ENCODE data around the gene HECW1. TPM values are rescaled to one million over a fixed set of nuclear protein-coding genes. Genes with fewer than 3 reads are reported as not detected.

The HECW1 gene
- total RNA-seq, 3 donors from 2014 or later: 0.76 to 1.6 (median 1.2) TPM

DNA sequence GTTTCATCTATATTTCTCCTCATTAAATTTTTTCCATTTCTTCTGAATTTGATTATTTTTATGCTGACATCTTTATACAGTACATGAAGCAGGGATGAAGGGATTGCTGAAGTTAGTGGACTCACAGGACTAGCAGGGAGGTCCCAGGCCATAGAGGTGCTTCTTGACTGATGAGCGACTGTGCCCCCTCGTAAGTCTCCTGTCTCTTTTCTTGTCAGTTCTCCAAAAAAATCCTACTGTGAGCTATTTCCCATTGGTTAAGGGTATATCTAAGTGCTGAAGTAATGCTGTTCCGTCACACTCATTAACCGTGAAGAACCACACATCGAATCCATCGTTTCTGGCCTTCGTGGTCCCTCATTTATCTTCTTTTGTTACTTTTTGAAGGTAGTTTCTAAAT lies 27.7 kb downstream of the HECW1 start:
- TF ChIP-seq, protein P1, sequence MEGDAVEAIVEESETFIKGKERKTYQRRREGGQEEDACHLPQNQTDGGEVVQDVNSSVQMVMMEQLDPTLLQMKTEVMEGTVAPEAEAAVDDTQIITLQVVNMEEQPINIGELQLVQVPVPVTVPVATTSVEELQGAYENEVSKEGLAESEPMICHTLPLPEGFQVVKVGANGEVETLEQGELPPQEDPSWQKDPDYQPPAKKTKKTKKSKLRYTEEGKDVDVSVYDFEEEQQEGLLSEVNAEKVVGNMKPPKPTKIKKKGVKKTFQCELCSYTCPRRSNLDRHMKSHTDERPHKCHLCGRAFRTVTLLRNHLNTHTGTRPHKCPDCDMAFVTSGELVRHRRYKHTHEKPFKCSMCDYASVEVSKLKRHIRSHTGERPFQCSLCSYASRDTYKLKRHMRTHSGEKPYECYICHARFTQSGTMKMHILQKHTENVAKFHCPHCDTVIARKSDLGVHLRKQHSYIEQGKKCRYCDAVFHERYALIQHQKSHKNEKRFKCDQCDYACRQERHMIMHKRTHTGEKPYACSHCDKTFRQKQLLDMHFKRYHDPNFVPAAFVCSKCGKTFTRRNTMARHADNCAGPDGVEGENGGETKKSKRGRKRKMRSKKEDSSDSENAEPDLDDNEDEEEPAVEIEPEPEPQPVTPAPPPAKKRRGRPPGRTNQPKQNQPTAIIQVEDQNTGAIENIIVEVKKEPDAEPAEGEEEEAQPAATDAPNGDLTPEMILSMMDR (IDR thresholded peaks at IDR 0.05): no peak
- Histone ChIP-seq H3K4me3 (no peak overlapping the region), H3K9me3 (no peaks in the 10 kb centered on the region), H3K4me1 (ENCODE audit: low read depth) (no peaks in the 10 kb centered on the region), H3K36me3 (ENCODE audit: low read depth) (no peaks in the 10 kb centered on the region)
- ATAC-seq (no peak), DNase-seq (no peak)
- intact Hi-C loops (cut with DNase I, micrococcal nuclease): no loop called here

DNA sequence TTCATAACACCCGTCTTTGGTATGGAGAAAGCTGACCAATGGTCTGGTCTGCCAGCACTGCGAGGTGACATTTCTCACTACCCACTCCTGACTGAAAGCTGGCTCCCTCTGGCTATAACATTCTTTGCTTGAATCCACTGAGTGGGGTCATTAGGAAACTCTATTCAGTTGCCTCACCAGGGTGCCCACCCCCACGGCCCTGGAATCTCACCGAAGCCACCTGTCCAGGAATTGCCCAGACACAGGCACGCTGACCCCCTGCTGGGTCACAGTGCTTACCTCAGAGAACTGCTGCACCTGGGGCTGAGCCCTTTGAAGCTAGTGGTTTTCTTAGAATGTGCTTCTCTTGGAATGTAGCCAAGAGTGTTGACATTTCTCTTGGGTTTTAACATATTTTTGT lies 28.6 kb downstream of the HECW1 start:
- DNase-seq: no peak
- no peaks in the 10 kb centered on the region for H3K4me1 ChIP-seq (ENCODE audit: low read depth)
- intact Hi-C loops (cut with DNase I, micrococcal nuclease): no loop called here
- ATAC-seq: no peak
- no peak overlapping the region for H3K4me3 ChIP-seq
- TF ChIP-seq, protein P1 (IDR thresholded peaks at IDR 0.05): no peak
- H3K9me3 ChIP-seq: no peaks in the 10 kb centered on the region
- no peaks in the 10 kb centered on the region for H3K36me3 ChIP-seq (ENCODE audit: low read depth)

DNA sequence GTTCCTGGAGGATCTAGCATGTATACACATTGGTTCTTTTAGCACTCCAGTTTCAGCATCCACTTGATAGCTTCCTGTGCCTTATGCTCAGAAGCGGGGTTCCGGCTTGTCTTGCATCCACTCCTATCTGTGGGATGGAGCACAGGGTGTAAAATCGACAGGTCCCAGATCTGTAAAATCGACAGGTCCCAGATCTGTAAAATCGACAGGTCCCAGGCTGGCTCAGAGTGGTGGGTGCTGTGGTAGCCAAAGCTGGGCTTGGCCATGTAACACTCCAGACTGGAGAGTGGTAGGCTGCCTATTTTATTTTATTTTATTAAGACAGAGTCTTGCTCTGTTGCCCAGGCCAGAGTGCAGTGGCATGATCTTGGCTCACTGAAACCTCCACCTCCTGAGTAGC lies 30.3 kb downstream of the HECW1 start:
- ATAC-seq: no peak
- DNase-seq: no peak
- intact Hi-C loops (cut with DNase I, micrococcal nuclease): no loop called here
- TF ChIP-seq, protein P1 (IDR thresholded peaks at IDR 0.05): no peak
- Histone ChIP-seq H3K4me1 (ENCODE audit: low read depth) (no peaks in the 10 kb centered on the region), H3K4me3 (no peak overlapping the region), H3K36me3 (ENCODE audit: low read depth) (no peaks in the 10 kb centered on the region), H3K9me3 (no peaks in the 10 kb centered on the region)

DNA sequence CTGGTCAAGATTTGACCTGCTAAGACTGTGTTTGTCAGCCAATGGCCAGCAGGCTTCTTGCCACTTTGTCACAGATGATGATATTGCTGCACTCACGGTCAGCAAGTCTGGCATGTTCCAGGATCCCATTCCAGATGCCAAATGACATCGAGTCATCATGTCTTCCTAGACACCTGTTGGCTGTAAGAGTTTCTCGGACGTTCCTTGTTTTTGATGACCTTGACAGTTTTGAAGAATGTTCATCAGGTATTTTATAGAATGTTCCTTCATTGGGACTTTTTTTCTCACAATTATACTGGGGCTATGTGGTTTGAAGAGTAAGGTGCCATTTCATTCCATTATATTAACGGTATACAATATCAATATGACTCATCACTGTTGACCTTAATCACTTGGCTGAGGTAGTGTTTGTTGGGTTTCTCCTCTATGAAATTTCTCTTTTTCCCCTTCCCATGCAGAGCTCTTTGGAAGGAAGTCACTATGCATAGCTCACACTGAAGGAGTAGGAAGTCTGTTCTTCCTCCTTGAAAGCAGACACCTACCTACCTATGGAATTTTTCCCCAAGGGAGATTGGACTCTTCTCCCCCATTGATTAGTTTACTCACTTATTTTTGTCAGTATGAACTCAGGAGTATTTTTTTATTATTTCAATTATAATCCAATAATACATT lies 31.6 kb downstream of the HECW1 start:
- no peak overlapping the region for H3K4me3 ChIP-seq
- ATAC-seq (no peak), DNase-seq (no peak)
- intact Hi-C loops (cut with DNase I, micrococcal nuclease): no loop called here
- TF ChIP-seq, protein P1 (IDR thresholded peaks at IDR 0.05): no peak
- H3K36me3 ChIP-seq (ENCODE audit: low read depth): no peaks in the 10 kb centered on the region
- no peaks in the 10 kb centered on the region for H3K4me1 ChIP-seq (ENCODE audit: low read depth)
- H3K9me3 ChIP-seq: no peaks in the 10 kb centered on the region

DNA sequence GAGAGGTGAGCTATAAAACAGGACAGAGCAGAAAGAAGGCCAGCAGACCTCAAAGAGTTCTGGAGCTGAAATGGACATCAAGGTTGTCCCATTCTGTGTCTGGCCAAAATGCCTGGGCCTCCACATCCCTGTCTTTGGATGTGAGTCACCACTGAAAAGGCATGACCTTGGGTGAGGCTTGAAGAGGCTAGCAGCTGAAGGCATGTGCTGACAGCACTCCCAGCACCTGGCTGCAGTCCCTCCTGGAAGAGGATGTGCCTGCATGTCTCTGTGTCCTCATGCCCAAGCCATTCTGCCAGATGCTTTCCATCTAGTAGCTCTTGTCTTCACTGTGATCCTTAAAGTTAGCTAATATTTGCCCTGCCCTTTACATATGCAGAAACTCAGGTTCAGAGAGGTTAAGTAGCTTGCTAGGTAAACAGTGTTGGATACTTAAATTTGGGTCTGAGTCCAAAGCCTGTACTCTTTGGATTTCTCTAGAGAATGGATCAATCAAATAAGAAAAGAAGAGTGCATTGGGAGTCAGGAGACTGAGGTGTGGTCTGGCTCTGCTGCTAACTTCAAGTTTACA lies 35.8 kb downstream of the HECW1 start:
- H3K36me3 ChIP-seq (ENCODE audit: low read depth): no peaks in the 10 kb centered on the region
- intact Hi-C loops (cut with DNase I, micrococcal nuclease): no loop called here
- H3K4me3 ChIP-seq: no peak overlapping the region
- ATAC-seq: no peak
- H3K9me3 ChIP-seq: no peaks in the 10 kb centered on the region
- TF ChIP-seq, protein P1 (IDR thresholded peaks at IDR 0.05): no peak
- H3K4me1 ChIP-seq (ENCODE audit: low read depth): no peaks in the 10 kb centered on the region
- no peak for DNase-seq
